Measurements from ENCODE around the gene CCDC33. TPM values are rescaled to one million over a fixed set of nuclear protein-coding genes. Genes with fewer than 3 reads are reported as not detected.

The CCDC33 gene
- total and polyA plus RNA-seq, 8 donors = not detected

DNA sequence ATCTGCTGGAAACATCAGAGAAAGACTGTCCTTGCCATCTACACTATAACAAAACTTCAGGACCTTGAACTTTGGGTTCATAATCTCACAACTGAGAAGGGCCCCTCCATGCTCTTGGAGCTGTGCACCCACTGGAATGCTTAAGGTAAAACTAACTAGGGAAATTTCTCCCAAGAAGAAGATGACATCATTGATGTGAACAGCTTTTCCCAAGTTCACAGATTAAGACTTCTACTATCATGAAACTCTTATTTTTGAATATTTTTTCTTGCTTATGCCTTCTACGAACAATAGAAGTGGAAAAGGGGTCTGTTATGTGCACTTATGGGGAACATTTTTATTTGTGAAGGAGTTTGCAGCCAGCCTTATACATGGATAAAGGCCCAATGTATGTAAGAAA is 126.4 kb downstream of the CCDC33 start:
- no peak for FAIRE-seq
- 60 to 63% methylated on average over 1 of the region's 1 CpG for WGBS, 2 donors
- no peaks in the 10 kb centered on the region for H3K9me3 ChIP-seq
- no peak overlapping the region for H3K4me3 ChIP-seq
- ATAC-seq = no peak
- DNase-seq = no peak
- no peaks in the 10 kb centered on the region for H3K36me3 ChIP-seq
- H3K27me3 ChIP-seq = no peaks in the 10 kb centered on the region
- intact Hi-C loops (cut with DNase I) = no loop called here
- no peaks in the 10 kb centered on the region for H3K4me1 ChIP-seq
- TF ChIP-seq CTCF (IDR thresholded peaks at IDR 0.05) = no peak
- H3K27ac ChIP-seq = no peak overlapping the region

DNA sequence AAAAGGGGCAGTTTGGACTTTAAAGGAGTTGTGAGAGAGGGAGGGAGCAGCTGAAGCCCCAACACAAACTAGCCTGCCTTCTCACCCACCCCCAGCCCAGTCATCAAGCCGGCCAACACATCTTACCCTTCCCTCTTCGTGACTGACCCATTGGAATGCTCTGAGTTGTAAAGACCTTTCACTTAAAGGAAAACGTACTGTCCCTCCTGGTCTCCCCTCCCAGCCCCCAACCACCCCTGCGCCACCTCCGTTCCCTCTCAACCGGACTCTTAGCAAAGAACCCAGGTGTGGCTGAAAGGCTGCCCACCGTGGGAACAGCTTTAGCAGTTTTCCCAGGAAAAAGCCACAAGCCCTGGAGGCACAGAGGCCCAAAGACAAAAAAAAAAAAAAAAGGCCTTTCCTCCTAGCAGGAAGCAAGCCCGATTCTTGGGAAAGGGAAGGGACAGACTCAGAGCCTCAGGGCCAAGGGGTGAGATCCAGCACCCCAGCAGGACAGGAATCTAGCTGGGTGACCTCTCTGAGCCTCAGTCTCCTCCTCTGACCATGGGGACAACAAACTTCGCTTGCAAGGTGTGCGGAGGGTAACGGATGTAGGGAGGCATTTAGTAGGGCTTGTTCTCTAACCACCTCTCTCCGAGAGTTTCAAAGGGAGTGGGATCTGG is 128.9 kb downstream of the CCDC33 start:
- TF ChIP-seq CTCF (IDR thresholded peaks at IDR 0.05) = no peak
- peak overlapping the region in 1 of 4 donors; percentile 48 for H3K4me3 ChIP-seq
- H3K36me3 ChIP-seq = no peaks in the 10 kb centered on the region
- ATAC-seq = peak in 1 of 4 donors; percentile 10
- no peaks in the 10 kb centered on the region for H3K9me3 ChIP-seq
- DNase-seq = no peak
- intact Hi-C loops (cut with DNase I) = no loop called here
- WGBS, 2 donors = 89 to 94% methylated on average over 12 of the region's 12 CpGs
- no peak for FAIRE-seq
- H3K4me1 ChIP-seq = no peaks in the 10 kb centered on the region
- no peak overlapping the region for H3K27ac ChIP-seq
- H3K27me3 ChIP-seq = no peaks in the 10 kb centered on the region

DNA sequence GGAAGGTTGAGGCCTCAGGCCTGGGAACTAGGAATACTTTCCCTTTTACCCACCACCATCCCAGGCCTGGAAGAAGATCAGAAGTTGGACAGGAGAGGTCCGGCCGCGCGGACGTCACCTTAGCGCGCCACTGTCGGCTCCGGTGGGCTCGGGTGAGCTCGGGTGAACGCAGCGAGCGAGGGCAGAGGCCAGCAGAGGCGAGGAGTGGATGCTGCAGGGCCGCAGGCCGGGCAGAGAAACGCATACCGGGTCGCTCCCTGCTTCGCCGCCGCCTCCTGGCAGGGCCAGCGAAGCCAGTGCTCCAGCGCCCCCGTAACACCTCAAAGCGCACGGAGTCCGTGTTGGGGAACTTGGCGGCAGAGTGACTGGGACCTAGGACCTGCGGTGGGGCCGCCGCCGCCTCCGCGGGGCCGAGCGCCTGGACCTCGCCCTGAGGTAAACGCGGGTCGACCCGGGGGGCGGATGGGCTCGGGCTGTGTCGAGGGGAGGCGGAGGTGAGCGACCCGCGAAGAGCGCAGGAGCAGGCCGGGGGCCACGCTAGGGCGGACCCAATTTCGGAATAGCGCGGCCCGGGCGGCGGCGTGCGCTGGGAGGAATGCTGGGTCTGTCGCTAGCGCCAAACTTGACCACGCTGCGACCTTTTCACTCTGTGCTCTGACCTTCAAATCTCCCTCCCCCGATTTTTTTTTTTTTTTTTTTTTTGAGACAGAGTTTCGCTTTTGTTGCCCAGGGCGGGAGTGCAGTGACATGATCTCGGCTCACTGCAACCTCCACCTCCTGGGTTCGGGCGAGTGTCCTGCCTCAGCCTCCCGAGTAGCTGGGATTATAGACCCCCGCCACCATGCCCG is 129.7 kb downstream of the CCDC33 start:
- DNase-seq (no peak), FAIRE-seq (no peak), ATAC-seq (peak; percentile 13 to 79 (median 72))
- no peaks in the 10 kb centered on the region for H3K27me3 ChIP-seq
- H3K4me3 ChIP-seq = peak overlapping the region; percentile 15 to 48 (median 32)
- H3K36me3 ChIP-seq = no peaks in the 10 kb centered on the region
- TF ChIP-seq CTCF (IDR thresholded peaks at IDR 0.05) = no peak
- WGBS, 2 donors = 16 to 19% methylated on average over 66 to 75 of the region's 75 CpGs
- no peaks in the 10 kb centered on the region for H3K4me1 ChIP-seq
- H3K9me3 ChIP-seq = no peaks in the 10 kb centered on the region
- H3K27ac ChIP-seq = no peak overlapping the region
- intact Hi-C loops (cut with DNase I) = no loop called here

- no peak for ATAC-seq
- Histone ChIP-seq H3K27ac (no peak within 1 kb of the TSS), H3K4me1 (no peaks in the 10 kb centered on the region), H3K4me3 (no peak within 1 kb of the TSS), H3K27me3 (no peaks in the 10 kb centered on the region), H3K9me3 (no peaks in the 10 kb centered on the region), H3K36me3 (no peaks in the 10 kb centered on the region)
- no peak for TF ChIP-seq CTCF (IDR thresholded peaks at IDR 0.05)
- 57 to 60% methylated on average over 12 of the region's 12 CpGs for WGBS, 2 donors
- peak in 1 of 6 donors; percentile 37 for DNase-seq
- no peak for FAIRE-seq
- intact Hi-C loops (cut with DNase I) = no loop called here
Observed at GRCh38 chr15:74367296-74367854, 131.2 kb downstream of the CCDC33 start, which contains the start of gene CYP11A1. Gene CYP11A1 (minus strand): TSS chr15:74367646. CDS start chr15:74367585, 61 bp downstream.
